Head of caudate nucleus (tissue), 42 donors: ENCODE results near the gene RXRA.
A peak's percentile ranks its signal among the peaks of the same experiment; 100 is the strongest.

Source experiments
- DNase-seq, 42 donors: peaks; one replicate each; pipeline versions ENCODE4 v3.0.0 to v3.0.0-alpha.2; 2020 to 2021; ENCODE audit warnings: mixed read lengths in 7 of 42
- intact Hi-C: fragments of 100-400 bp; cut with DNase I; formaldehyde crosslinking; loops from one replicate; pipeline ENCODE4 v1.15.0; 2022

RXRA gene

GRCh38 chr9:134429481-134429880 lies 103.2 kb downstream of the RXRA start:
- intact Hi-C loops, result no loop called here
- DNase-seq, result no peak

- no peak for DNase-seq
- intact Hi-C loops, result no loop called here
Observed at GRCh38 chr9:134431095-134431494, 104.8 kb downstream of the RXRA start.

DNA sequence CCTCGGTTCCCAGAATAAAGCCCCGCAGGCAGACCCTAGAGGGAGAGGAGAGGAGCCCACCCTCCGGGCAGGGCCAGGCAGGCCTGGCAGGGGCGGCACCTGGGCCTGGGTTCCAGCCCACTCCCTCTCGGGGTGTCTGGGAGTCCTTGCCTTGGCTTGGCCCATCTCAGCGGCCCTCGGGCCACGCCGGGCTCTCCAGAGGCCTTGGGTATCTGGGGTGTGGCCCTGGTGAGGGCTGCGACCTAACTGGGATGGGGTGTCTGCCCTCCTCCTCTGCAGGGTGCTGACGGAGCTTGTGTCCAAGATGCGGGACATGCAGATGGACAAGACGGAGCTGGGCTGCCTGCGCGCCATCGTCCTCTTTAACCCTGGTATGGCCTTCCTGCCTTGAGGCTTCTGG lies 105.4 kb downstream of the RXRA start:
- intact Hi-C loops, result no loop called here
- DNase-seq, result no peak

DNA sequence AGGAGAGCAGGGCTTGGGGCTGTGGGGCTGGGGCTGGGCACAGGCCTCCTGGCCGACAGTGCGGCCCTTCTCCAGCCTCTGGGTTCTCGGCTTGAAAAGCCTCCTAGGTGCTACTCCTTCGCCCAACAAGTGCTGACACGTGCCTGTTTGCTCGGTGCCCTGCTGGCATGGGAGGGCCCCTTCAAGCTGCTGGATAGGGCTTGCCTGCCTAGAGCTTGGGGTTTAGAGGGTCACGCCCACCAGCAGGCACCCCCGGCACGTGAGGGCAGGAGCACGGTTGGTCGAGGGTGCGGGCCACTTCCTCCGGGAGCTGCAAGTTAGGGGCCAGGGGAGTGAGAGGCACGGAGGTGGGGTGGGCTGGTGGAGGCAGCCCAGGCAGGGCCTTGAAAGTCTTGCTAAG lies 106.2 kb downstream of the RXRA start:
- intact Hi-C loops, result no loop called here

GRCh38 chr9:134433101-134433500 lies 106.8 kb downstream of the RXRA start:
- DNase-seq, result peak in 16 of 42 donors; percentile 37 to 84 (median 60)
- intact Hi-C loops, result no loop called here

More for the DNA sequence above, 106.2 kb downstream of the RXRA start:
- DNase-seq, result no peak

DNA sequence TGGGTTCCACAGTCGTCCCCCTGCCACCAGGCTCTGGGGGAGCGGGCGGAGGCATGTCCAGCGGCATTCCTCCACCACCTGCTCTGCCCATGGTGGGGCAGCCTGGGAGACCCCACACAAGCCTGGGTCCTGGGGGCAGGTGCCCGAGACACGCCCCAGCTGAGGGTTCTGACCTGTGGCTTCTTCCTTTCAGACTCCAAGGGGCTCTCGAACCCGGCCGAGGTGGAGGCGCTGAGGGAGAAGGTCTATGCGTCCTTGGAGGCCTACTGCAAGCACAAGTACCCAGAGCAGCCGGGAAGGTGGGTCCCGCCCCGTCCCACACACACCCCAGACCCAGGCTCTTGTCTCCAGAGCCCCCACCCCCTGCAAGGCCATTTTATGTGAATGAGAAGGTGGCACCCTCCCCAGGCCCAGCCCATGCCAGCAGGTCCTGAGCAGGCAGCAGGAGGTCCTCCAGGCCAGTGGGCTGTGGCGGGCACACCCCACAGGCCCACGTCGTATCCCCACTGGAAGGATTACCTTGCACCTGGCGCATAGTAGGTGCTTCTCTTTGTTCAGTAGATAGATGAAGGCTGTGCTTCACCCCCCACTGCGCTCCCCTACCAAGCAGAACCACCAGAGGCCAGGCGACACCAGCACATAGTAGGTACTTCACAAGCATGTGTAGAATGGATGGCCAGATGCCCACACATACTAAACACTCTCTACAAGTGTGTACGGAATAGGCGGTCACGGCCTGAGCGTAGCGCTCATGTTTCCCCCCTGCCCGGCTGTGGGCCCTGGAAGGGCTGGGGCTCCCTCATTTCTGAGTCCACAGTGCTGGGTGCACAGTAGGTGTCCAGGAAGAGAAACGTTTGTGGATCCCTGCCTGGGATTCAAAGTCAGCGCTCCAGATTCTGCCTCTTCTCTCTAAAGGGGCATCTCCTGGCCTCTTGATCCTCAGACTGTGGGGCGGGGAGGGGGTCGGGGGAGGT lies 107.9 kb downstream of the RXRA start:
- intact Hi-C loops, result no loop called here
- no peak for DNase-seq

GRCh38 chr9:134434894-134435506 lies 108.7 kb downstream of the RXRA start:
- DNase-seq, result peak; percentile 81 to 97 (median 92)
- intact Hi-C loops, result loop anchor here (5.0 kb wide), 1 partner anchor 108 kb away; the partner anchor contains the start of gene RXRA

DNA sequence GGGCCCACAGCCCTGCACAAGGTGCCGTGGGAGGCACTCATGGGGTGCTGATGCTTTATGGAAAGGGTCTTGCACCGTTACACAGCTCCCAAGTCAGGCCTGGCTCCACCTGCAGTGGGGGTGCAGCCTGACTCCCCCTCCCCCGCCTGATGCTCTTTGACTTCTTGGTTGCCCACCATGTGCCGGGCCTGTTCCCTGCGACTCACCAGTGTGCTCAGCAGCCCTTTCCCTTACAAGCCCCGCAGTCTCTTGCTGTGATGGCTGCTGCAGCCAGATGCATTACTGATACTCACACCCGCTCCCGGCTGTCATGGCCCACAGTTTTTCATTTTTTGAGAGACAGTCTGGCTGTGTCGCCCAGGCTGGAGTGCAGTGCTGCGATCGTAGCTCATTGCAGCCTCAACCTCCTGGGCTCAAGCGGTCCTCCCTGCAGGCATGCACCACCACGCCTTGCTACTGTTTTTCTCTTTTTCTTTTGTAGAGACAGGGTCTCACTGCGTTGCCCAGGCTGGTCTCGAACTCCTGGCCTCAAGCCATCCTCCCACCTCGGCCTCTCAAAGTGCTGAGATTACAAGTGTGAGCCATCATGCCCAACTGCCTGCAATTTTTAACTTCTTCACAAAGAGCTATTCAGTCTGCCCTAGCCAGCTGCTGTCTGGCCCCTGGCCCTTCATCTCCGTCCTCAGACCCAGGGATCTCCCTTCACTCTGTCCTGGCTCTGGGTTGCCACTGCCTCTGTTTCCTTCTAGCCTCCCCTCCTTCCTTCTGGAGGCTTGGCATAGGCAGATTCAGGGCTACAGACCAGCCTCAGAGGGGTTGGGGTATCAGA lies 109.5 kb downstream of the RXRA start:
- DNase-seq, result peak in 35 of 42 donors; percentile 46 to 83 (median 65)
- intact Hi-C loops, result loop anchor here (5.0 kb wide), 1 partner anchor 108 kb away; the partner anchor contains the start of gene RXRA

DNA sequence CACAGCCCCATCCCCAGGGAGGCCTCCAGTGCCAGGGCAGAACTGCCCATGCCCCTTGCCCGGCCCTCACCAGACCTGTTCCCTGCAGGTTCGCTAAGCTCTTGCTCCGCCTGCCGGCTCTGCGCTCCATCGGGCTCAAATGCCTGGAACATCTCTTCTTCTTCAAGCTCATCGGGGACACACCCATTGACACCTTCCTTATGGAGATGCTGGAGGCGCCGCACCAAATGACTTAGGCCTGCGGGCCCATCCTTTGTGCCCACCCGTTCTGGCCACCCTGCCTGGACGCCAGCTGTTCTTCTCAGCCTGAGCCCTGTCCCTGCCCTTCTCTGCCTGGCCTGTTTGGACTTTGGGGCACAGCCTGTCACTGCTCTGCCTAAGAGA lies 110.1 kb downstream of the RXRA start:
- intact Hi-C loops, result loop anchor here (5.0 kb wide), 1 partner anchor 109 kb away; the partner anchor contains the start of gene RXRA
- peak in 2 of 42 donors; percentile 36 to 57 for DNase-seq

GRCh38 chr9:134436911-134437310 lies 110.7 kb downstream of the RXRA start:
- intact Hi-C loops, result loop anchor here (5.0 kb wide), 1 partner anchor 110 kb away; the partner anchor contains the start of gene RXRA
- no peak for DNase-seq

GRCh38 chr9:134437403-134438194 lies 111.3 kb downstream of the RXRA start:
- intact Hi-C loops, result loop anchor here (5.0 kb wide), 1 partner anchor 110 kb away; the partner anchor contains the start of gene RXRA

GRCh38 chr9:134438195-134438788 lies 112.0 kb downstream of the RXRA start:
- intact Hi-C loops, result loop anchor here (5.0 kb wide), 1 partner anchor 111 kb away; the partner anchor contains the start of gene RXRA
- DNase-seq, result peak in 8 of 42 donors; percentile 38 to 67 (median 52)

More at GRCh38 chr9:134437403-134438194, 111.3 kb downstream of the RXRA start:
- no peak for DNase-seq

GRCh38 chr9:134439368-134439784 lies 113.1 kb downstream of the RXRA start:
- intact Hi-C loops, result loop anchor here (5.0 kb wide), 1 partner anchor 112 kb away; the partner anchor contains the start of gene RXRA
- DNase-seq, result no peak

DNA sequence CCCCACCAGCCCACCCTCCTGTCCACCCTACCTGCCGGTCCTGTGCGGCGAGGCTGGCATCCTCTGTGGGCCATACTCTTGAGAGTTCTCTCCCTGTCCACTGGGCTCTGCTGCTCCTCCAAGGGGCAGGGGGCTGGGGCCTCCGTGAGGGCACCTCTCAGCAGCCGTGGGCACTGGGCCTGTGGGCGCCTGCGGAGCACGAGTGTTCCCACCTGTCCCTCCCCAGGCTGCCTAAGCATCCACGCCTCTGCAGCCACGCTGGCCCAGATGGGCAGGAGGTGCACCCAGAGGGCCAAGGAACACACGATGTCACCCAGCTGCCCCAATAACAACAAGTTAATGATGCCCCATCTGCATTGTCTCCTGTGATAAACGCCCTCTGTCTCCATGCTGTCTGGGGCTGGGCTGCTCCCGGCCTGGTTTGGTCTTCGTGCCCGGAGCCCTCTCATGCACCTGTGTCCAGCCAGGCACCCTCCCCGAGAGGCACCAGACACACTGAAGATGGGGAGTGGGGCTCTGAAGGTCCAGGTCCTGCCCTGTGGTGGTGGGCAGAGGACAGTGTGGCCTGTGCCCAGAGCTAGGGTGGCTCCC lies 114.5 kb downstream of the RXRA start:
- no peak for DNase-seq
- intact Hi-C loops, result no loop called here

DNA sequence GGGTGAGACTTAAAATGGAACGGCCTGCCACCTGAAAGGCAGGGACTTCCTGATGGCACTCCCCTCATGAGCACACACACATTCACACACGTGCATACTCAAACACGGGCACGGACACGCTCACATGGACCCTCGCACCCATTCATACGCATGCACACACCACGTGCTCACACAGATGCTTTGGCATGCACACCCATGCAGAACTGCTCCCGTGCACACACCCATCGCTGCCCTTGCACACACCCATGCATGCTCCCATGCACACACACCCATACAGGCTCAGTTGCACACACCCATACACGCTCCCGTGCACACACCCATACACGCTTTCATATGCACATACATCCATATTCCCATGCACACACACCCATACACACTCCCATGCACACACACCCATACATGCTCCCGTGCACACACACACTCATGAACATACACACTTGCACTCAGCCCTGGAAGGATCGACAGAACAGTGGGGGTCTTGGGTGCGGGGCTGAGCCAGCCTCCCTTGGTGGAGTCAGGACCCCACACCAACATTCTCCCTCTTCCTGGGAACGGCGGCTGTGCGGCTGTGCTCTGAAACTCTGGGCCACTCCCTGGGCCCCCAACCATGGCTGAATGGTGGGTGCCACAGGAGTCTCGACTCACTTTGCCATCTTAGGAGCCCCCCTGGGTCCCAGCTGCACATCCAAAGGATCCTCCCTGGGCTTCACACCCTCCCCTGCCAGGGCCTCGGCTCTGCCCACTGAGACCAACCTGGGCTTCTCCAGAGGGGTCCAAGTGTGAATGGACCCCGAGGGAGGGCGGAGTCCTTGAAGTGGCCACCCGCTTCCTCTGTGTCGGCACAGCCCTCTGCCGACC lies 115.2 kb downstream of the RXRA start:
- no peak for DNase-seq
- intact Hi-C loops, result loop anchor here (2.0 kb wide), 1 partner anchor 271 kb away; no protein-coding TSS in a partner anchor

GRCh38 chr9:134442085-134442474 lies 115.8 kb downstream of the RXRA start:
- intact Hi-C loops, result loop anchor here (2.0 kb wide), 1 partner anchor 271 kb away; no protein-coding TSS in a partner anchor
- no peak for DNase-seq
